NB4 (cell line): ENCODE results near the gene PPTC7.
"Not testable (repeated sequence)": the region's sequence is repeated elsewhere in the genome, so short reads cannot be mapped to it uniquely, and the experiment has no call there.

Source experiments
- DNase-seq: peaks from one replicate; pipeline ENCODE4 v3.0.0; 2010; ENCODE audit warnings: low read depth
- H3K4me3 ChIP-seq: one replicate; pipeline ENCODE4 v1.5.1; 2011; ENCODE audit warnings: mild to moderate bottlenecking, low read depth, low read length, moderate library complexity
- CTCF ChIP-seq: IDR thresholded peaks from one replicate; pipeline ENCODE4 v1.5.1; 2012; ENCODE audit warnings: low read depth, low read length
- MAX ChIP-seq: IDR thresholded peaks from 2 replicates; pipeline ENCODE4 v1.6.1; 2011; ENCODE audit warnings: low read depth, low read length
- MYC ChIP-seq: IDR thresholded peaks from 2 replicates; pipeline ENCODE4 v1.6.1; 2011; ENCODE audit warnings: low read depth, low read length
- POLR2A ChIP-seq: IDR thresholded peaks from 2 replicates; pipeline ENCODE4 v1.6.1; 2011; ENCODE audit warnings: mild to moderate bottlenecking; ENCODE audit not compliant: insufficient read length; ENCODE audit errors: extremely low read depth

Gene PPTC7

GRCh38 chr12:110615171-110615570, 32.1 kb upstream of the PPTC7 start:
- TF ChIP-seq MAX (no peak), CTCF (no peak), POLR2A (no peak), MYC (no peak)
- H3K4me3 ChIP-seq = no peak overlapping the region
- DNase-seq = no peak

GRCh38 chr12:110613771-110614684, 30.9 kb upstream of the PPTC7 start, which contains the start of gene TCTN1:
Gene TCTN1 (plus strand): TSS chr12:110614129. CDS start chr12:110614183, 54 bp downstream.
- peak within 1 kb of the TSS; percentile 76 for H3K4me3 ChIP-seq
- DNase-seq = peak; percentile 99
- TF ChIP-seq POLR2A (peak; percentile 91), MYC (no peak; the same call in 1 of the 2 replicates), MAX (no peak; the same call in 1 of the 2 replicates), CTCF (no peak)

- DNase-seq = no peak
- peak overlapping the region; percentile 76 for H3K4me3 ChIP-seq
- no peak for TF ChIP-seq MAX
- TF ChIP-seq POLR2A = no peak
- TF ChIP-seq CTCF = no peak
These were observed 30.1 kb upstream of the PPTC7 start for GRCh38 chr12:110613071-110613770.

- no peak for DNase-seq
- peak overlapping the region; percentile 84 for H3K4me3 ChIP-seq
- no peak for TF ChIP-seq MAX
- TF ChIP-seq POLR2A = no peak
- TF ChIP-seq CTCF = no peak
- TF ChIP-seq MYC = no peak
These were observed 23.1 kb upstream of the PPTC7 start for GRCh38 chr12:110606253-110606611.

- H3K4me3 ChIP-seq = not testable (repeated sequence)
- peak; percentile 81 for TF ChIP-seq CTCF
- peak; percentile 80 for DNase-seq
These were observed 19.1 kb upstream of the PPTC7 start for GRCh38 chr12:110602085-110602814.
